Skeletal muscle tissue (tissue), 4 donors: ENCODE results near the gene SLC43A3. TPM values are rescaled to one million over a fixed set of nuclear protein-coding genes. Genes with fewer than 3 reads are reported as not detected.
A peak's percentile ranks its signal among the peaks of the same experiment; 100 is the strongest.
"Not testable (repeated sequence)": the region's sequence is repeated elsewhere in the genome, so short reads cannot be mapped to it uniquely, and the experiment has no call there.

Source experiments
- H3K27ac ChIP-seq: one replicate; pipeline ENCODE4 v1.7.0; 2013; ENCODE audit warnings: mild to moderate bottlenecking, low read depth, low read length, inconsistent platforms
- H3K27me3 ChIP-seq, 3 donors: one replicate each; pipeline ENCODE4 v1.7.0; 2013; ENCODE audit warnings: low read length in 3 of 3; ENCODE audit not compliant: control insufficient read depth in 3 of 3, insufficient read depth in 3 of 3
- H3K36me3 ChIP-seq, 3 donors: one replicate each; pipeline ENCODE4 v1.7.0; 2013; ENCODE audit warnings: low read length in 3 of 3; ENCODE audit not compliant: control insufficient read depth in 3 of 3, insufficient read depth in 3 of 3
- H3K4me1 ChIP-seq, 3 donors: one replicate each; pipeline ENCODE4 v1.7.0; 2013; ENCODE audit warnings: low read length in 3 of 3, mild to moderate bottlenecking in 3 of 3; ENCODE audit not compliant: control insufficient read depth in 3 of 3, insufficient read depth in 3 of 3
- H3K4me3 ChIP-seq, 3 donors: one replicate each; pipeline ENCODE4 v1.7.0; 2013; ENCODE audit warnings: low read length in 3 of 3
- H3K9ac ChIP-seq, 3 donors: one replicate each; pipeline ENCODE4 v1.7.0; 2013; ENCODE audit warnings: low read length in 3 of 3, mild to moderate bottlenecking in 3 of 3, moderate library complexity in 2 of 3, low read depth in 1 of 3
- H3K9me3 ChIP-seq, 3 donors: one replicate each; pipeline ENCODE4 v1.7.0; 2013; ENCODE audit warnings: low read length in 3 of 3; ENCODE audit not compliant: control insufficient read depth in 3 of 3
- total RNA-seq: library from RNA; depleted of rRNA; stranded (reverse); fragments of >200 nt; gene quantifications from one replicate; pipeline ENCODE4 v1.2.3, GENCODE V29; 2014
- donor health status: Osteomylitis.

Gene SLC43A3
- total RNA-seq, 1 donor from 2014 or later: 15.1 TPM

DNA sequence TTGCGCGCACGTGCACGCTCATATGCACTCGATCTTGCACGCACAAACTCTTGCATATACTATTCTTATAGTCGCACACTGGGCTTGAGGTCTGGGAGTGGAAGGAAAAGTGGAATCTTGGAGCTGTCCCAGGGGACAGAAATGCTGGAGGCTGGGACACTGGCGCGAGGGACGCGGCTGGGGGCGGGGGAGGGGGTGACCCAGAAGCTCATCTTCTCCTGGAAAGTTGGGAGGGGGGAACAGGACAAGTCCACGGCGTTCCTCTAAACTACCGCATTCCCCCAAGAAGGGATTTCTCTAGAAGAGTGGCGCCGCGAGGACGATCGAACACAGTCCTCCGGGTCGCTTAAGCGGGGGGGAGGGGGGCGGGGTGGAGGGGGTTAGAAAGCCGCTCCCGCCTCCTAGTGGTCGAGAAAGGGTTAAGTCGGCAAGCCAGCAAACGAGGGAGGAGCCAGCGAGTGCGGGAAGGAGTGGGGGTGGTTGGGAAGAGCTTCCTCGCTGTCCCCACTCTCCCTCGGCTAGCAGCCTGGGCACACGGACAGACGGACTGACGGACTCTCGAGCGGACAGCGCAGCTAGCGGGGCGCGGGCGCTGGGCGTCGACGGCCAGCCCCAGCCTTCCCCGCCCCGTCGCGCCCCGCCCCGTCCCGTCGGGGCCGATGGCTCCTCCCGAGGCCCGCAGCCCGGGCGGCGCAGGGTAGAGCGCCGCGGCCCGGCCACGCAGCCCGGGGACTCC, 33.3 kb upstream of the SLC43A3 start, which contains the start of gene RTN4RL2:
TSS of gene RTN4RL2 (plus strand) at position 507 of the 736 bp plus-strand sequence. CDS start 338 bp downstream, outside the sequence.
- Histone ChIP-seq H3K4me1 (peaks cover 20 to 32% (median 26%) of the 10 kb centered on the region in 3 donors), H3K9me3 (no peaks in the 10 kb centered on the region), H3K27ac (no peak within 1 kb of the TSS), H3K4me3 (peak within 1 kb of the TSS; percentile 62 to 69 (median 64)), H3K36me3 (no peaks in the 10 kb centered on the region), H3K9ac (peak within 1 kb of the TSS in 2 of 3 donors; percentile 14 to 60), H3K27me3 (peaks cover 23 to 40% (median 30%) of the 10 kb centered on the region in 3 donors)

- H3K27me3 ChIP-seq: peaks cover 23 to 40% (median 26%) of the 10 kb centered on the region in 3 donors
- peak overlapping the region; percentile 64 to 69 (median 65) for H3K4me3 ChIP-seq
- H3K27ac ChIP-seq: no peak overlapping the region
- H3K9me3 ChIP-seq: no peaks in the 10 kb centered on the region
- H3K4me1 ChIP-seq: peaks cover 20 to 32% (median 22%) of the 10 kb centered on the region in 3 donors
- H3K9ac ChIP-seq: peak overlapping the region in 2 of 3 donors; percentile 32 to 60
- H3K36me3 ChIP-seq: no peaks in the 10 kb centered on the region
Observed at GRCh38 chr11:57459164-57460021, 32.5 kb upstream of the SLC43A3 start.

- no peaks in the 10 kb centered on the region for H3K9me3 ChIP-seq
- H3K27me3 ChIP-seq: peaks cover 23 to 40% (median 26%) of the 10 kb centered on the region in 3 donors
- no peak overlapping the region for H3K27ac ChIP-seq
- peak overlapping the region in 2 of 3 donors; percentile 32 to 54 for H3K9ac ChIP-seq
- H3K4me3 ChIP-seq: peak overlapping the region; percentile 64 to 69 (median 65)
- H3K4me1 ChIP-seq: peaks cover 20 to 28% (median 22%) of the 10 kb centered on the region in 3 donors
- H3K36me3 ChIP-seq: no peaks in the 10 kb centered on the region
Observed at GRCh38 chr11:57458410-57459163, 31.7 kb upstream of the SLC43A3 start.

DNA sequence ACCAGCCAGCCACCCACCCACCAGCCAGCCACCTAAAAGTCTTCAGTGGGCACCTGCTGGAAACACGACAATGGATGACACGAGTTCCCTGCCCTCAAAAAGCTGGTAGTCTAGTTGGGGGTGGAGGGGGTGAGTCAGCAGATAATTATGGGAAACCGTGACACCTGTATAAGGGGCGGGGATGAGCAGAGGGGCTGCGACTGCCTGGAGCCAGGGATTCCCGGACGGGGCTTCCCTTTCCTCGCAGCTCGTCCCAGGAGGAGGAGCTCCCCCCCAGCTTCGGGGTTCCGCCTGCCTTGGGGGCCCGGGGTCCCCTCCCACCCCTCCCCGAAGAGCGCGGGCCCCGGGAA, 31.1 kb upstream of the SLC43A3 start:
- Histone ChIP-seq H3K9me3 (no peaks in the 10 kb centered on the region), H3K36me3 (no peaks in the 10 kb centered on the region), H3K4me1 (peaks cover 20 to 28% (median 22%) of the 10 kb centered on the region in 3 donors), H3K27me3 (peaks cover 23 to 36% (median 29%) of the 10 kb centered on the region in 3 donors), H3K4me3 (peak overlapping the region in 2 of 3 donors; percentile 14 to 29), H3K27ac (no peak overlapping the region), H3K9ac (no peak overlapping the region)

DNA sequence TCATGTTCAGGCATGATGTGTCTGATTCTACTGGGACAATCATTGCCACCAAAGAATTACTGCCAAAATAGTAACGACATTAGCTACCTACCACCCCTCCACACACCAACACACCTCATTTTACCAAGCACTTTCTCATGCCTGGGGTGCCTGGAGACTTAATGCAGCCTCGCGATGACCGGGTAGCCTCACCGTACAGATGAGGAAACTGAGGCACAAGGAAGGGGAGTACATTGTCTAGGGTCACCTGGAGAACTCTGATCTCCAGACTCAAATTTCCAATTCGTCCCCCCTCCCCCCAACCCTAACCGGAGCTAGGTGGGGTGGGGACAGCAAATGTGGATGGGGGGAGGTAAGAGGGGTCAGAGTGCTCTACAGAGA, 30.7 kb upstream of the SLC43A3 start:
- peak overlapping the region; percentile 45 to 59 (median 50) for H3K4me3 ChIP-seq

DNA sequence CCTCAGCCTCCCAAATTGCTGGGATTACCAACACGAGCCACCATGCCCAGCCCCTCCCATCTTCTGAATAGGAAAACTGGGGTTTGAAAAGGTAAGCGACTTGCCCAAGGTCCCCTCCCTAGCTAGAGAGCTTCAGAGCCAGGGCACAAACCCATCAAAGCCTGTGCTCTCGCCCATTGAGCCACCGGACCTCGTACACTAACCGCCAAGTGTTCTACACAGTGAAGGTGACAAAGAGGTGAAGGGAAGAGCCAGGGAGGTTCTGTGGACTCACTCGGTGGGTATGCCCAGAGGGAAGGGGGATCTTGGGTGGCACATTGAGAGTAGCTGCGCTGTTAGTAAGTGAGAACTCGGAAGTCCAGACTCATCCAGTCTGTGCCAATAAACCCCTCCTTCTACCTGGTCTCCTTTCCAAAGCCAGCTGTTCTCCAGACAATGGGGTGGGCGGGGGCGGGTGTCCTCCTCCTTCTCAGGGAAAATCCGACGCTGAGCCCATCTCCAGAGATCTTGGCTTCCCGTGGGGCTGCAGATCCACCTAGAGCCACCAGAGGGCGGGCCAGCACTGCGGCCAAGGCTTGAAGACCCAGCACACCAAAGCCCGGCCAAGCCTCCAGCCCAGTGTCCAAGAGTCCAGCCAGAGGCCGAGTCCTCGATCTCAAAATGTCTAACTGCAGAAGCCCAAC, 30.2 kb upstream of the SLC43A3 start:
- H3K27me3 ChIP-seq: peaks cover 23 to 32% (median 29%) of the 10 kb centered on the region in 3 donors
- peak overlapping the region; percentile 45 to 59 (median 50) for H3K4me3 ChIP-seq
- H3K9me3 ChIP-seq: no peaks in the 10 kb centered on the region
- no peaks in the 10 kb centered on the region for H3K36me3 ChIP-seq
- peak overlapping the region in 1 of 3 donors; percentile 40 for H3K9ac ChIP-seq
- peaks cover 20 to 28% (median 22%) of the 10 kb centered on the region in 3 donors for H3K4me1 ChIP-seq
- H3K27ac ChIP-seq: no peak overlapping the region

More for the DNA sequence above, 30.7 kb upstream of the SLC43A3 start:
- Histone ChIP-seq H3K27me3 (peaks cover 23 to 36% (median 29%) of the 10 kb centered on the region in 3 donors), H3K4me1 (peaks cover 20 to 28% (median 22%) of the 10 kb centered on the region in 3 donors), H3K36me3 (no peaks in the 10 kb centered on the region), H3K9me3 (no peaks in the 10 kb centered on the region), H3K9ac (no peak overlapping the region), H3K27ac (no peak overlapping the region)

DNA sequence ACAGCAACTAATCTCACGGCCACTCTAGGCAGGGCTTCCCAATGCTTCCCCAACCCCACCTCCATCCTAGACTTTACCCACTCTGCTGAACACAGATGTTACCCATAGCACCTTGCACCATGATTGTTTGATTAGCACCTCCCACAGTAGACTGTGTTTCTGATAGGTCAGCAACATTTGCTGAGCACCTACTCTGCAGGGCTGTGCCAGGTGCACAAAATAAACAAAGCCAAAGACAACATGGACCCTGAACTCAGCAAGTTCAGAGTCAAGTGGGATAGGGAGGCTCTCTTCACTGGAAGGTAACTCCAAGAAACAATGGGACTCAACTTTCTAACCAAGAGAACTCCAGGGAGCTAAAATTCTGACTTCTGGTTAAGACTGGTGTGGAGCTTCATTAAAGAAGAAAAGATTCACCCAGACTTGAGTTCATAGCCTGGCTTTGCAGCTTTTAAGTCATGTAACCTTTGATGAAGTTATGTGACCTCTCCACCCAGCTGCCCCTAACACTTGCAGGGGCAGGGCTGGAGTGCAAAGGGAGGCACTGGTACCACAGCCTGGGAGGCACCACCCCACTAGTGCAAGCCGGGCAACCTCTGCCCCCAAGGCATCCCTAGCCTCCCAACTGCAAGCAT, 26.7 kb upstream of the SLC43A3 start:
- H3K36me3 ChIP-seq: no peaks in the 10 kb centered on the region
- H3K27me3 ChIP-seq: peaks cover 0 to 13% (median 9%) of the 10 kb centered on the region in 3 donors
- peaks cover 6 to 12% (median 7%) of the 10 kb centered on the region in 3 donors for H3K4me1 ChIP-seq
- H3K4me3 ChIP-seq: no peak overlapping the region
- no peaks in the 10 kb centered on the region for H3K9me3 ChIP-seq
- H3K27ac ChIP-seq: no peak overlapping the region
- H3K9ac ChIP-seq: no peak overlapping the region

GRCh38 chr11:57446055-57446454, 19.1 kb upstream of the SLC43A3 start:
- peaks cover 0 to 6% (median 0%) of the 10 kb centered on the region in 3 donors for H3K27me3 ChIP-seq
- H3K27ac ChIP-seq: no peak overlapping the region

GRCh38 chr11:57445122-57445394, 18.1 kb upstream of the SLC43A3 start:
- not testable (repeated sequence) for H3K27me3 ChIP-seq, H3K36me3 ChIP-seq, H3K27ac ChIP-seq, H3K9ac ChIP-seq, H3K4me3 ChIP-seq, H3K4me1 ChIP-seq, H3K9me3 ChIP-seq

More at GRCh38 chr11:57446055-57446454, 19.1 kb upstream of the SLC43A3 start:
- Histone ChIP-seq H3K4me1 (no peaks in the 10 kb centered on the region), H3K4me3 (no peak overlapping the region), H3K9ac (no peak overlapping the region), H3K9me3 (no peaks in the 10 kb centered on the region), H3K36me3 (no peaks in the 10 kb centered on the region)
